HUES48 (cell line): ENCODE data around the gene SLC38A7.
"Not testable (repeated sequence)": the region's sequence is repeated elsewhere in the genome, so short reads cannot be mapped to it uniquely, and the experiment has no call there.

Experiments
- H3K27ac ChIP-seq: one replicate; pipeline ENCODE4 v1.7.0; 2013; ENCODE audit warnings: low read depth, low read length, inconsistent platforms
- H3K27me3 ChIP-seq: 2 replicates; pipeline ENCODE4 v1.6.1; 2013; ENCODE audit warnings: mild to moderate bottlenecking, low read length; ENCODE audit not compliant: control insufficient read depth, insufficient read depth
- H3K36me3 ChIP-seq: 2 replicates; pipeline ENCODE4 v1.6.1; 2013; ENCODE audit warnings: low read length; ENCODE audit not compliant: control insufficient read depth, insufficient read depth
- H3K4me1 ChIP-seq: 2 replicates; pipeline ENCODE4 v1.6.1; 2013; ENCODE audit warnings: mild to moderate bottlenecking, low read length; ENCODE audit not compliant: control insufficient read depth, insufficient read depth
- H3K4me3 ChIP-seq: 2 replicates; pipeline ENCODE4 v1.5.1; 2013; ENCODE audit warnings: mild to moderate bottlenecking, low read depth, low read length
- H3K9ac ChIP-seq: 2 replicates; pipeline ENCODE4 v1.6.1; 2013; ENCODE audit warnings: mild to moderate bottlenecking, low read depth, low read length, moderate library complexity
- H3K9me3 ChIP-seq: 2 replicates; pipeline ENCODE4 v1.6.1; 2013; ENCODE audit warnings: low read length; ENCODE audit not compliant: control insufficient read depth, insufficient read depth

Gene SLC38A7

GRCh38 chr16:58651965-58652348, 32.6 kb downstream of the SLC38A7 start:
- no peaks in the 10 kb centered on the region for H3K27me3 ChIP-seq
- no peaks in the 10 kb centered on the region for H3K9me3 ChIP-seq
- no peak overlapping the region for H3K9ac ChIP-seq
- H3K4me1 ChIP-seq, result peaks cover 4% of the 10 kb centered on the region
- no peak overlapping the region for H3K4me3 ChIP-seq
- no peak overlapping the region for H3K27ac ChIP-seq
- no peaks in the 10 kb centered on the region for H3K36me3 ChIP-seq

- Histone ChIP-seq H3K4me1 (peaks cover 4% of the 10 kb centered on the region), H3K4me3 (no peak overlapping the region), H3K9me3 (no peaks in the 10 kb centered on the region), H3K27ac (no peak overlapping the region), H3K27me3 (no peaks in the 10 kb centered on the region), H3K36me3 (no peaks in the 10 kb centered on the region), H3K9ac (no peak overlapping the region)
Observed at GRCh38 chr16:58649707-58650106, 34.9 kb downstream of the SLC38A7 start.

GRCh38 chr16:58647107-58647506, 37.5 kb downstream of the SLC38A7 start:
- H3K36me3 ChIP-seq, result no peaks in the 10 kb centered on the region
- no peaks in the 10 kb centered on the region for H3K9me3 ChIP-seq
- H3K4me3 ChIP-seq, result no peak overlapping the region

GRCh38 chr16:58644765-58645487, 39.6 kb downstream of the SLC38A7 start:
- no peaks in the 10 kb centered on the region for H3K9me3 ChIP-seq
- H3K36me3 ChIP-seq, result no peaks in the 10 kb centered on the region
- no peak overlapping the region for H3K27ac ChIP-seq
- H3K4me1 ChIP-seq, result no peaks in the 10 kb centered on the region
- H3K27me3 ChIP-seq, result no peaks in the 10 kb centered on the region
- no peak overlapping the region for H3K9ac ChIP-seq
- H3K4me3 ChIP-seq, result no peak overlapping the region

More at GRCh38 chr16:58647107-58647506, 37.5 kb downstream of the SLC38A7 start:
- Histone ChIP-seq H3K9ac (no peak overlapping the region), H3K27ac (no peak overlapping the region), H3K4me1 (no peaks in the 10 kb centered on the region), H3K27me3 (no peaks in the 10 kb centered on the region)

GRCh38 chr16:58644108-58644507, 40.5 kb downstream of the SLC38A7 start:
- H3K36me3 ChIP-seq, result no peaks in the 10 kb centered on the region
- no peak overlapping the region for H3K4me3 ChIP-seq
- no peak overlapping the region for H3K9ac ChIP-seq
- no peaks in the 10 kb centered on the region for H3K4me1 ChIP-seq
- no peak overlapping the region for H3K27ac ChIP-seq
- H3K9me3 ChIP-seq, result no peaks in the 10 kb centered on the region
- no peaks in the 10 kb centered on the region for H3K27me3 ChIP-seq

- Histone ChIP-seq H3K36me3 (no peaks in the 10 kb centered on the region), H3K27me3 (no peaks in the 10 kb centered on the region), H3K9ac (no peak overlapping the region), H3K27ac (no peak overlapping the region), H3K4me1 (no peaks in the 10 kb centered on the region), H3K4me3 (no peak overlapping the region), H3K9me3 (no peaks in the 10 kb centered on the region)
Observed at GRCh38 chr16:58640949-58641348, 43.6 kb downstream of the SLC38A7 start.

GRCh38 chr16:58639836-58640235, 44.7 kb downstream of the SLC38A7 start:
- Histone ChIP-seq H3K36me3 (no peaks in the 10 kb centered on the region), H3K9me3 (no peaks in the 10 kb centered on the region), H3K27ac (no peak overlapping the region), H3K9ac (no peak overlapping the region), H3K4me1 (no peaks in the 10 kb centered on the region), H3K4me3 (no peak overlapping the region), H3K27me3 (no peaks in the 10 kb centered on the region)

GRCh38 chr16:58639230-58639629, 45.3 kb downstream of the SLC38A7 start:
- H3K4me1 ChIP-seq, result no peaks in the 10 kb centered on the region
- no peak overlapping the region for H3K4me3 ChIP-seq
- no peaks in the 10 kb centered on the region for H3K36me3 ChIP-seq
- H3K9ac ChIP-seq, result no peak overlapping the region
- H3K27ac ChIP-seq, result no peak overlapping the region
- H3K9me3 ChIP-seq, result no peaks in the 10 kb centered on the region
- no peaks in the 10 kb centered on the region for H3K27me3 ChIP-seq

GRCh38 chr16:58638148-58639036, 46.2 kb downstream of the SLC38A7 start:
- no peak overlapping the region for H3K9ac ChIP-seq
- H3K4me3 ChIP-seq, result no peak overlapping the region
- no peak overlapping the region for H3K27ac ChIP-seq
- no peaks in the 10 kb centered on the region for H3K4me1 ChIP-seq
- no peaks in the 10 kb centered on the region for H3K9me3 ChIP-seq
- H3K36me3 ChIP-seq, result no peaks in the 10 kb centered on the region
- H3K27me3 ChIP-seq, result no peaks in the 10 kb centered on the region

GRCh38 chr16:58637021-58637420, 47.5 kb downstream of the SLC38A7 start:
- not testable (repeated sequence) for H3K36me3 ChIP-seq, H3K4me3 ChIP-seq, H3K27me3 ChIP-seq, H3K9me3 ChIP-seq, H3K9ac ChIP-seq, H3K4me1 ChIP-seq, H3K27ac ChIP-seq

- Histone ChIP-seq H3K27ac (no peak overlapping the region), H3K9me3 (no peaks in the 10 kb centered on the region), H3K9ac (no peak overlapping the region), H3K4me3 (no peak overlapping the region), H3K4me1 (no peaks in the 10 kb centered on the region), H3K36me3 (no peaks in the 10 kb centered on the region), H3K27me3 (no peaks in the 10 kb centered on the region)
Observed at GRCh38 chr16:58636466-58636865, 48.1 kb downstream of the SLC38A7 start.
